AG20443 (cell line): Measurements from ENCODE around the gene ARMC9.
"Not testable (repeated sequence)": the region's sequence is repeated elsewhere in the genome, so short reads cannot be mapped to it uniquely, and the experiment has no call there.

Experiments used
- DNase-seq: peaks from one replicate; pipeline ENCODE4 v3.0.0; 2012; ENCODE audit warnings: low spot score, mixed read lengths

The ARMC9 gene

DNA sequence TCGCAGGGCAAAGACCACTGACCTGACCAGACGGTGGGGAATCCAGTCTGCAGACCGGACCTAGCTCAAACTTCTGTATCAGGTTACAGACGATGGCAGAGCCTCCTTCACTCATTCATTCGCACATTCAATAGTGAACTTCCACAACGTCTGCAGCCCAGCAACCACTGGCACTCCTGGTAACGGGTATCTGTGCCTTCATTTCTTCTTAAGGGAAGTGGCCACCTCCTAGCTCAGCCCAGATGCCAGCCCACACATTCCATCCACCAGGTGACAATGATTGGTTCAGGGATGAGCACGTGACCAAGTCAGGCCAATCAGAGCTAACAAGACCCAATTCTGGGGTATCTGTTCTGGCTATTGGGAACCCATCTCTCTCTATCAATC, 15.9 kb upstream of the ARMC9 start:
- DNase-seq, result no peak

- no peak for DNase-seq
These were observed 14.6 kb upstream of the ARMC9 start for GRCh38 chr2:231183851-231184250.

- no peak for DNase-seq
These were observed 14.1 kb upstream of the ARMC9 start for GRCh38 chr2:231184319-231184718.

DNA sequence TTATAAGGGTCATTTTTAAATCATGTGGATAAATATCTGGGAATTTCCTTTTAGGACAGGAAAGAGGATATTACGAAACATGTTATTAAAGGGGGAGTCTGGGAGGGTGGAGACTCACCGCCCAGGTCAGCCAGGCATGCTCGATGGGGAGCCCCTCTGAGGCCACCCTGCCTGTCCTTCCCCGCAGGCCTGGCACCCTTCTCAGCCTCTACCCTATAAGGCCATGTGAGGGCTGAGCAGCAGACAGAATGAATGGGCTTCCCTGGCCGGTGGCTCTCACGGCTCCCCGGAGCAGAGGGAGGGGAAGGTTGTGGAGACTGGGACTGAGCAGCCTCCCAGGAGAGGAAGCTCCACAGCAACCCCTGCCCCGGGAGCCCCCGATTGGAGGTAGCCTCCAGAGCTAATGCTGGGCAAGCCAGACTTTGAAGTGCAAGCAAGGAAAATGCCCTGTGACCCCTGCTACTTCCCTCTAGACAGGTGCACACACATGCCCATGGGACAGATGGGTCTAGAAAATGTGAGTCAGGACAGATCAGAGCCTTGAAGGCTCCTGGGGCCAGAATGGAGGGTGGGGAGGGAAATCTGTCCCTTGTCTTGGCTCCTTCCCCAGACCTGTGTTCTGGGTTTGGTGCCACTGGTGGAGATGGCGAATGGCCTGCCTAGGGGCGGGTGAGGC, 13.2 kb upstream of the ARMC9 start:
- DNase-seq, result no peak

DNA sequence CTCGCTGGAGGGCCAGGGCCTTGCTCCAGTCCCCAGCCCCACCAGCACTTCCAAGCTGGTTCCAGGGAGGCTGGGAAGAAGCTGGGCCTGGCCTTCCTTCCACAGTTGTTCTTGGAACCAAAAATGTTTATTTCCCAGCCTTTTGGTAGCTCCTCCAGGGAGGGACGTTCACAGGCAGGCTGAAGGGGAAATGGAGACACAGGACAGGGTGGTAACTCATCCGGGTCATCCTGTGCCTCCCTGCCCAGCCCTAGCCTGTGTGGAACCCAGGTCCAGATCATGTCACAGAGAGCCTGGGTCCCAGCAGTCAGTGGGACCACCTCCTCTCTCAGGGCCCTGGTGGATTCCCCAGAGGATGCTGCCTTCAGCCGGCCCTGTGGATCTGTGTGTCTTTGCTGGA, 12.5 kb upstream of the ARMC9 start:
- DNase-seq, result no peak

- DNase-seq, result no peak
These were observed 12.1 kb upstream of the ARMC9 start for GRCh38 chr2:231186325-231186724.

DNA sequence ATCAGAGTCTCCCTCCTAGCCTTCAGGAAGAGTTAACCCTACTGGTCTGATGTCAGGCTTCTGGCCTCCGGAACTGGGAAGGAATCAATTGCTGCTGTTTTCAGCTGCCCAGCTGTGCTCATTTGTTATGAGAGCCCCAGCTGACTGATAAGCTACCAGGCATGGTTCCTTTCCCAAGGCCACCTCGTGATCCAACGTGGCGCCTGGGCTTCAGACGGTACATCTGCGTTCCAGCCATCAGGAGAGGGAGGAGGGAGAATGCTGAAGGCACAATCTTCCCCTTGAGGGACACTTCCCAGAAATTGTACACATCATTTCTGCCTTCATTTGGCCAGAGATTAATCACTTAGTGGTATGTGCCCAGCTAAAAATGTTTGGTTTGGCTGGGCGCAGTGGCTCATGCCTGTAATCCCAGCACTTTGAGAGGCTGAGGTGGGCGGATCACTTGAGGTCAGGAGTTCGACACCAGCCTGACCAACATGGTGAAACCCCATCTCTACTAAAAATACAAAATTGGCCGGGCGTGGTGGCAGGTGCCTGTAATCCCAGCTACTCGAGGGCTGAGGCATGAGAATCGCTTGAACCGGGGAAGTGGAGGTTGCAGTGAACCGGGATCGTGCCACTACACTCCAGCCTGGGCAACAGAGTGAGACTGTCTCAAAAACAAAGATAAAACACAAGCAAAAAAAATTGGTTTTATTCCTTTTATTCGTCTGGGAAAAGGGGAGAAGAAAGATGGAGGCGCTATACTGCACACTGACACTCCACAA, 10.5 kb upstream of the ARMC9 start:
- DNase-seq, result peak; percentile 43

DNA sequence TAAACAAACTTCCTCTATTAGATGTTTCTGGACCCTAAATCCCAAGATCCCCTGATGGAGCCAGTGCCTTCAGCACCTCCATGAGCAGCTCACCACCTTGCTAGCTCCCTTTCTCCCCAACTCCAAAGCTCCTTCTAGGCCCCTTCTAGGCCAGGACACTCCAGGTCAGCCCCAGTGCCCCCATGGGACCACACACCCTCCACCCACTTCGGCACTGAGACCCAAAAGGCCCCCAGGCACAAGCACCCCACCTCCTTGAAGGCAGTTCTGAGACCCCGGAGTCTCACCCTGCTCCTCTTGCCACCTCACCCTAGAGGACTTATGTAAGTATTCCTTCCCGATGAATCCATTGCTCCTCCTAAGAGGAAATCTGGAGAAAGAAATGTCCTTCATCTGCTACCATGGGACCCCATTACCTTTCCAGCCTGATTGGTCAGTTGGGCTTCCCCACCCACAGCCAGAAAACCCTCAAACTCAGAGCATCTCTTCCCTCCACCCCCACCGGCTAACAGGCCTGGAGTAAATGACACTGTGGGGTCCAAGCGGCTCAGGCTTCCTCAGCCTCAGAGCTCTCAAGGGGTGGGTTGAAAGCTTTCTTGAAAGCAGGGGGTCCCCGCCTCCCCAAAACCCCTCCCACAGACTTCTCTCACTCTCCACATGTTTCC, 9.8 kb upstream of the ARMC9 start:
- no peak for DNase-seq

GRCh38 chr2:231189171-231189530, 9.3 kb upstream of the ARMC9 start:
- DNase-seq, result no peak

GRCh38 chr2:231189571-231190495, 8.6 kb upstream of the ARMC9 start:
- DNase-seq, result peak; percentile 76

DNA sequence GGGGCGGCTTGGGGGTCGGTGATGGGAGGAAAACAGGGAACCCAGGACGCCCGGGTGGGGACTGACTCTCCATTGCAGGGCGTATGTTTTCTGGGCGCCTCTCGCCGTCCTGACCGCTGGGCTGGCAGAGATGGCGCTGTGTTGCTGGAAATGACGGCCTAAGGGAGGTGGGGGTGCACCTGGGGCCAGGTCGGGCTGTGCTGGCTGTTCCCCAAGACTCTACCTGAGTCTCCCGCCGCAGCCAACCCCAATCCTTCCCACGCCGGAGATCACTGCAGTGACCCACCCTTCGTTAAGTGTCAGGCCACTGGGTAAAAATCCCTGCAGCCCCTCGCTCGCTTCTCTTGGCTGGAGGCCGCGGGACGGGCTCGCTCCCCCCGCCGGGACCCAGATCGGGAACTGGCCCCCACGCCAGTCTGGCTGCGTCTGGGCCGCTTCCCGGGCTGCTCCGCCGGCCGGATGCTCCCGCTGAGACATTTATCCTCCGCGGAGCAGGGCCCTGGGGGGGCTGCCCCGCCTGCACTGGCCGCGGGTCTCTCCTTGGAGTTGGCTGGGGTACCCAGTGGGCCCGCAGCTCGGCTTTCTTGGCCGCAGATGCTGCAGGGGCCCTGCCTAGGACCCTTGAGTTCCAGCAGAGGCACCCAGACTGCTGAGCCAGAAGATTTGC, 7.8 kb upstream of the ARMC9 start:
- DNase-seq, result peak; percentile 68

DNA sequence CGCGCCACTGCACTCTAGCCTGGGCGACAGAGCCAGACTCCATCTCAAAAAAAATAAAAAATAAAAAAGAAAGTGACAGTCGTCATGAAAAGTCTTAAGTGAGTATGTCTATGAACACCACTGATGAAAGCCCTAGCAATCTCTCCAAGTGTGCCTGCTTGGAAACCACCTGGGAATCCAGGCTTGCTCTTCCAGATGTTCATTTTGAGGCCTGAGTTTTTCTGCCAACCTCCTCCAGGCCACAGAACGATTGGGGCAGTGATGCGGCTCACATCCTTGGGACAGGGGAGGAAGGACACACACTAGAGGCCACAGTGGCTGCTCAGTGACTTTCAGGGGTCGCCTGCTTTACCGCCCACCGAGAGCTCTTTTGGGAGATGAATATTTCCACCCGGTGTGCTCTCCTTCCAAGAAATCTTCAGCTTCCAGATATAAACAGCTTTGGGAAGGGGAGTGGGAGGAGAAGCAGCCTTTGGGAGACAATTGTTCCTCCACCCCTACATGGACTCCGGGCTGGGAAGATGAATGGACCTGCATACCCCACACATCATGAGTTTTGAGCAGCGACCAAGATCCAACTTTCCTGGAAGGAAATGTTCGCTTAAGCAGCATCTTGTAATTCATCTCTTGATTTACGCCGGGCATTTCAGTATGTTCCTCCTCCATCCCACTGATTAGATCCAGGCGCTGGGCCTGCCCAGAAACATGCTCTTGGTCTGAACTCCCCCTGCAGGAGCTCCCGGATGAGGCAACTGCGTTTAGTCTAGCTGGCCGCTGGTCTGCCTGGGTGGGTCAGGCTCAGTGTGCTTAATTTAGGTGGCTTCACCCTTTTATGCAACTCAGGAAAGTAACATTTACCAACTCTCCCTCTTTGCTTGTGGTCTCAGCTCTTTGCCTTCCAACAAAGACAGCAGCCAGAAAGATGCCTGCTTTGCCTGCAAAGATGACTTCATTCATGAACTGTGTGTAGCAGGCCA, 6.2 kb upstream of the ARMC9 start:
- DNase-seq, result peak; percentile 88

- no peak for DNase-seq
These were observed 5.2 kb upstream of the ARMC9 start for GRCh38 chr2:231193216-231193615.

GRCh38 chr2:231196592-231196991, 1.8 kb upstream of the ARMC9 start:
- DNase-seq, result no peak

GRCh38 chr2:231197196-231197595, 1.2 kb upstream of the ARMC9 start:
- not testable (repeated sequence) for DNase-seq

DNA sequence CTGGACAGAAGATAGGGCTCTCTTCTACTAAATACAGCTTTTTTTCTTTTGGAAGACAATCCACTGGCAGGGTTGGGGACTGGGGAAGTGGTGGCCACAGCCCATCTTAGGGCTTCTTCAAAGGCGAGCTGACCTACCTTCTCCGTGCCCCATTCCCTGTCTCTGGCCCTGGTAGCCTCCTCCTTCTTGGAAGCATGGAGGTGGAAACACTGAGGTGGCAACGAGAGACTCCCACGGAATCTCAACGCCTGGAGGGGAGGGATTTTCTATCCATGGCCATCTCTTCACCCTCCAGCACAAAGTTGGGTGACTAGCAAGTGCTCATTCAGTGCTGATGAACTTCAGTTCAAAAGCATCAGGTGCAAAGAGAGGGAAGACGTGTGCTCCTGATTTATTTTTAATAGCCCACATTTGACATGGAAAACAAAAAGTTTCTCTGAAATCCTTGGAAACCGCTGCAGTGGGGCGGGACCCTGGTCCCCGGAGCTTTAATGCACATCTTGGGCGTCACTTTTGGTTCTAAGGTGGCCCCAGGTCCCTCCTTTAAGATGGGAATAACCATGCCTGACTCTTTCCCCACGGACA, 633 bp upstream of the ARMC9 start:
- no peak for DNase-seq

GRCh38 chr2:231199219-231199618, 788 bp downstream of the ARMC9 start:
- DNase-seq, result peak; percentile 34

DNA sequence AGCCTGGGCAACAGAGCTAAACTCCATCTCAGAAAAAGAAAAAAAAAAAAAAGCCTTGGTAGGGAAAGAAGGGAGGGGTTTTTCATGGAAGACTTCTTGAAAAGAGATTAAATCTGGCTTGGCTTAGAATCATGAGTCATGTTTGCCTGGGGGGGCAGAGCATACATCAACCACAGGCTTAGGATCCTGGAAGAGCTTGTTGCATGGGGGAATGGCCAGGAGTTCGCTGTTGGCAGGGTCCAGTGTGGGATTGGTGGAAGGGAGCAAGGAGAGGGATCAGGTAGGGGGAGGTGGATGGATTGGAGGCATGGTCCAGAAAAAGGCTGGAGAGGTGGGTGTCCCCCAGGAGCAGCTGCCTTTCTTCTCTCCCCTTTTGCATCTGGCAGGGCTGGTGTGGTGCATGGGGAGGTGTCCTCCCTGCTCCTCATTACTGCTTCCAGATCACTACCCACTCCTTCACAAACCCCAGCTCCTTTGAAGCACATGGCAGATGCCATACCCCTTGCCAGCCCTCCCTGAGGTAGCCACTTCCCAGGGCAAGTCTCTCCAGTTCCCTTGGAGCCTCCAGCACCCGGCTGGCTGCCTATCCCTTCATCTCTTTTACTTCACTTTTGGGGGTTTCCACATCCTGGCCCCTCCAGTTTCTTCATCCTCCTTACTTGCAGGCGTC, 2.5 kb downstream of the ARMC9 start:
- peak; percentile 58 for DNase-seq

DNA sequence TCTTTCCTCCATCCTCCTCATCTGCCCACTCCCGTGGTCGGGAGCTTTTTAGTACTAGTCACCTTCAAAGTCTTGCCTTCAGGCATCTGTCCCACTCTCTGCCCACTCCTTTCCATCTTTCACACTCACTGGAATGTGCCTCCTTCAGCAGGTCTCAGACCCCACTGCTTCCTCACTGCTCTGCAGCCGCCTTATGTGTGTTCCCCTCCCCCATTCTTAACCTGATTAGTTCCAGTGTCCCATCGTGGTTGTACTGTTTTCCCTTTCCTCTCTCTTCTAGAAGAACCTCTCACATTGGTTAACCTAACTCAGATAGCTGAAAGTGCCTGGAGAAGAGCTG, 3.0 kb downstream of the ARMC9 start:
- DNase-seq, result no peak

DNA sequence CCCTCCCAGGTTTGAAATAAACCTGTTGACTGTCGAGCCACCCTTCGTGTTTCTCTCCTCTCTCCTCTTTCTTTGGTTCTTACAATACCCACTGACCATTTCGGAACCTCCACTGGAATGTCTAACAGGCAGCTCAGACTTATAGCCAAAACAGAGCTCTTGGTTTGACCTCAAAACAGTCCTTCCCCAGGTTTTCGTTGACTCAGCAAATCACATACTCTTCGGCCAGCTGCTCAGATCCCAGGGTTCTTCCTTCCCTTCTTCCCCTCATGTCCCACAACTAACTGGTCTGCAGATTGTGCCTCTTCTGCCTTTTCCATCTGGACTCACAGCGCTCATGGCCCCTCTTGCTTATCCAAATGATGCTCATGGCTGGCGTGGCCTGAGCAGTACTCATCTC, 4.7 kb downstream of the ARMC9 start:
- no peak for DNase-seq
